Stomach (tissue), 9 donors: ENCODE measurements around the gene CBX8. TPM values are rescaled to one million over a fixed set of nuclear protein-coding genes. Genes with fewer than 3 reads are reported as not detected.

Experiments used
- DNase-seq, 2 donors: peaks; one replicate each; pipeline versions ENCODE4 v3.0.0 to v3.0.0-alpha.2; 2013 to 2019
- H3K27ac ChIP-seq, 5 donors: fragments of 200-600 bp in 4 of 5; sonication (generic) in 4 of 5; one replicate each; pipeline ENCODE4 v1.5.1; 2013 to 2019; ENCODE audit warnings: mild to moderate bottlenecking in 1 of 5, moderate library complexity in 1 of 5
- H3K27me3 ChIP-seq, 3 donors: fragments of 200-600 bp; sonication (generic); one replicate each; pipeline ENCODE4 v1.5.1; 2017 to 2019; ENCODE audit warnings: mixed run types in 1 of 3
- H3K36me3 ChIP-seq, 4 donors: fragments of 200-600 bp; sonication (generic); 1 replicate in 3 of 4; 2 replicates in 1 of 4; pipeline ENCODE4 v1.5.1; 2016 to 2019
- H3K4me1 ChIP-seq, 4 donors: fragments of 200-600 bp; sonication (generic); one replicate each; pipeline ENCODE4 v1.5.1; 2016 to 2019
- H3K4me3 ChIP-seq, 4 donors: fragments of 200-600 bp; sonication (generic) in 3 of 4; one replicate each; pipeline ENCODE4 v1.5.1; 2016 to 2019; ENCODE audit warnings: mild to moderate bottlenecking in 1 of 4
- H3K9me3 ChIP-seq, 4 donors: fragments of 200-600 bp; sonication (generic); one replicate each; pipeline ENCODE4 v1.5.1; 2016 to 2019
- CTCF ChIP-seq, 7 experiments: fragments of 450-650 bp in 4 of 7; fragments of 200-600 bp in 3 of 7; sonication (generic) in 3 of 7; IDR thresholded peaks; one replicate each; pipeline ENCODE4 v1.5.1; 2016 to 2019; ENCODE audit warnings: antibody characterized with exemption in 7 of 7, control low read depth in 2 of 7, mild to moderate bottlenecking in 1 of 7
- EP300 ChIP-seq: sonication (generic); formaldehyde crosslinking; IDR thresholded peaks from one replicate; pipeline ENCODE4 v1.6.1; 2017; ENCODE audit warnings: antibody characterized with exemption
- POLR2A ChIP-seq, 4 donors: fragments of 450-650 bp; IDR thresholded peaks; one replicate each; pipeline ENCODE4 v1.6.1; 2016; ENCODE audit warnings: antibody characterized with exemption in 4 of 4, control low read depth in 2 of 4, mild to moderate bottlenecking in 1 of 4, moderate library complexity in 1 of 4
- POLR2AphosphoS5 ChIP-seq, 3 donors: sonication (generic); formaldehyde crosslinking; IDR thresholded peaks; one replicate each; pipeline ENCODE4 v1.6.1; 2016; ENCODE audit warnings: antibody characterized with exemption in 3 of 3
- WGBS, 5 donors: extraction: QIAGEN DNeasy Blood & Tissue Kit in 3 of 5; methylation state at CpG; one replicate each; pipeline versions ENCODE4 v1.1.5 to v1.1.7; 2013 to 2018; 5-methylcytosine and 5-hydroxymethylcytosine counted together
- intact Hi-C: fragments of 100-400 bp; cut with DNase I; formaldehyde crosslinking; loops from one replicate; pipeline ENCODE4 v1.15.1; 2023; ENCODE audit warnings: low total_unique reads
- polyA plus RNA-seq, 3 donors: library from polyadenylated mRNA; stranded (reverse); fragments of 200-250 nt; gene quantifications; one replicate each; pipeline ENCODE4 v1.2.3, GENCODE V29; 2013
- total RNA-seq, 5 donors: library from RNA; depleted of rRNA; stranded (reverse); fragments of >200 nt; gene quantifications; one replicate each; pipeline versions ENCODE4 v1.1.0 to v1.2.3, GENCODE V29; 2014 to 2016
- donor health status: healthy with polysubstance abuse.
- donor health status: Bipolar disorder and iron deficiency.
- donor health status: healthy.

CBX8 gene
- total and polyA plus RNA-seq, 8 donors: 0.76 to 140 (median 3.1) TPM; not detected in 2

GRCh38 chr17:79781012-79781650 is 15.7 kb downstream of the CBX8 start:
- DNase-seq: no peak
- H3K27me3 ChIP-seq: peaks cover 3 to 97% (median 49%) of the 10 kb centered on the region in 3 donors
- intact Hi-C loops: no loop called here
- H3K27ac ChIP-seq: no peak overlapping the region
- TF ChIP-seq CTCF (IDR thresholded peaks at IDR 0.05): no peak
- no peak for TF ChIP-seq POLR2AphosphoS5 (IDR thresholded peaks at IDR 0.05)
- no peak for TF ChIP-seq EP300
- TF ChIP-seq POLR2A (IDR thresholded peaks at IDR 0.05): no peak
- H3K36me3 ChIP-seq: no peaks in the 10 kb centered on the region
- peaks cover 14 to 27% (median 22%) of the 10 kb centered on the region in 4 donors for H3K4me1 ChIP-seq
- no peak overlapping the region for H3K4me3 ChIP-seq
- WGBS, 5 donors: 68 to 85% (median 79%) methylated on average over 12 of the region's 12 CpGs
- no peaks in the 10 kb centered on the region for H3K9me3 ChIP-seq

GRCh38 chr17:79779661-79780365 is 17.1 kb downstream of the CBX8 start:
- Histone ChIP-seq H3K27me3 (peaks cover 7 to 97% (median 51%) of the 10 kb centered on the region in 3 donors), H3K27ac (no peak overlapping the region), H3K9me3 (no peaks in the 10 kb centered on the region), H3K36me3 (no peaks in the 10 kb centered on the region), H3K4me1 (peaks cover 14 to 27% (median 22%) of the 10 kb centered on the region in 4 donors), H3K4me3 (no peak overlapping the region)
- peak in 1 of 2 donors; percentile 61 for DNase-seq
- intact Hi-C loops: no loop called here
- WGBS, 5 donors: 63 to 75% (median 71%) methylated on average over 10 of the region's 10 CpGs
- no peak for TF ChIP-seq POLR2A (IDR thresholded peaks at IDR 0.05)
- TF ChIP-seq EP300: no peak
- no peak for TF ChIP-seq POLR2AphosphoS5 (IDR thresholded peaks at IDR 0.05)
- TF ChIP-seq CTCF (IDR thresholded peaks at IDR 0.05): no peak

GRCh38 chr17:79779084-79779529 is 17.8 kb downstream of the CBX8 start:
- peaks cover 10 to 97% (median 58%) of the 10 kb centered on the region in 3 donors for H3K27me3 ChIP-seq
- intact Hi-C loops: no loop called here

More at GRCh38 chr17:79779084-79779529, 17.8 kb downstream of the CBX8 start:
- Histone ChIP-seq H3K4me1 (peaks cover 14 to 27% (median 22%) of the 10 kb centered on the region in 4 donors), H3K27ac (no peak overlapping the region), H3K4me3 (peak overlapping the region in 3 of 4 donors; percentile 60 to 76 (median 74)), H3K9me3 (no peaks in the 10 kb centered on the region), H3K36me3 (no peaks in the 10 kb centered on the region)
- 37 to 45% (median 40%) methylated on average over 7 to 17 of the region's 17 CpGs for WGBS, 5 donors
- TF ChIP-seq POLR2A (IDR thresholded peaks at IDR 0.05): no peak
- no peak for TF ChIP-seq EP300
- TF ChIP-seq POLR2AphosphoS5 (IDR thresholded peaks at IDR 0.05): no peak
- TF ChIP-seq CTCF (IDR thresholded peaks at IDR 0.05): no peak
- peak in 1 of 2 donors; percentile 51 for DNase-seq
